ENCODE results near the gene CYP1B1. TPM values are rescaled to one million over a fixed set of nuclear protein-coding genes. Genes with fewer than 3 reads are reported as not detected.

CYP1B1 gene
- total RNA-seq, 1 donor from 2014 or later = 54.5 TPM

DNA sequence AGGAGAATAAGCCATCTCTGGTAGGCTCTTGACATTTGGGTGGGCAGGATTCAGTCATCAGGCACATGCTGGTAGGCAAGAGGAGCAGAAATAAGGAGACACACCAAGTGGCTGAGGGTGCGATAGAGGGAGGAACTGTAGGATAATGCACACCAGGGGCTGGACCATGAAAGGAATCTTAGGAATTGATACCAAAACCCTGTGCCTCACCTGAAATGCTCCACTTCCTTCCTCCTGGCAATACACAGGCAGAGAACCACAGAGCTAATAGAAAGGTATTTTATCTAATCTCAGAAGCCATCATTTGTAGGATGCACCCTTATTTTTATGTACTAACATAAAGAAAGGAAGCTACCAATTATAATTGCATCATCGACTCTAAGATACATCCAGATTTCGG is 4.4 kb upstream of the CYP1B1 start:
- TF ChIP-seq CTCF (IDR thresholded peaks at IDR 0.05; ENCODE audit: unreplicated experiment) = no peak
- no peak for DNase-seq (ENCODE audit: low spot score in 2 of 2, unreplicated experiment in 2 of 2)
- Mint-ChIP-seq H3K36me3 (no peaks in the 10 kb centered on the region), H3K9me3 (no peaks in the 10 kb centered on the region), H3K4me3 (no peak overlapping the region), H3K27ac (peak overlapping the region; percentile 62), H3K4me1 (peaks cover 51% of the 10 kb centered on the region), H3K27me3 (ENCODE audit: low read depth) (peaks cover 40% of the 10 kb centered on the region)

- no peaks in the 10 kb centered on the region for H3K36me3 Mint-ChIP-seq
- peaks cover 49% of the 10 kb centered on the region for H3K4me1 Mint-ChIP-seq
- no peak for DNase-seq (ENCODE audit: low spot score in 2 of 2, unreplicated experiment in 2 of 2)
- H3K27ac Mint-ChIP-seq = peak overlapping the region; percentile 50
- peaks cover 39% of the 10 kb centered on the region for H3K27me3 Mint-ChIP-seq (ENCODE audit: low read depth)
- no peaks in the 10 kb centered on the region for H3K9me3 Mint-ChIP-seq
- TF ChIP-seq CTCF (IDR thresholded peaks at IDR 0.05; ENCODE audit: unreplicated experiment) = no peak
- no peak overlapping the region for H3K4me3 Mint-ChIP-seq
Observed at GRCh38 chr2:38079116-38080052, 3.4 kb upstream of the CYP1B1 start.

- DNase-seq (ENCODE audit: low spot score in 2 of 2, unreplicated experiment in 2 of 2) = no peak
- no peak for TF ChIP-seq CTCF (IDR thresholded peaks at IDR 0.05; ENCODE audit: unreplicated experiment)
- H3K27ac Mint-ChIP-seq = peak overlapping the region; percentile 96
- H3K9me3 Mint-ChIP-seq = no peaks in the 10 kb centered on the region
- H3K27me3 Mint-ChIP-seq (ENCODE audit: low read depth) = peaks cover 45% of the 10 kb centered on the region
- H3K4me3 Mint-ChIP-seq = peak overlapping the region; percentile 61
- peaks cover 63% of the 10 kb centered on the region for H3K4me1 Mint-ChIP-seq
- no peaks in the 10 kb centered on the region for H3K36me3 Mint-ChIP-seq
Observed at GRCh38 chr2:38077431-38077769, 1.4 kb upstream of the CYP1B1 start.

DNA sequence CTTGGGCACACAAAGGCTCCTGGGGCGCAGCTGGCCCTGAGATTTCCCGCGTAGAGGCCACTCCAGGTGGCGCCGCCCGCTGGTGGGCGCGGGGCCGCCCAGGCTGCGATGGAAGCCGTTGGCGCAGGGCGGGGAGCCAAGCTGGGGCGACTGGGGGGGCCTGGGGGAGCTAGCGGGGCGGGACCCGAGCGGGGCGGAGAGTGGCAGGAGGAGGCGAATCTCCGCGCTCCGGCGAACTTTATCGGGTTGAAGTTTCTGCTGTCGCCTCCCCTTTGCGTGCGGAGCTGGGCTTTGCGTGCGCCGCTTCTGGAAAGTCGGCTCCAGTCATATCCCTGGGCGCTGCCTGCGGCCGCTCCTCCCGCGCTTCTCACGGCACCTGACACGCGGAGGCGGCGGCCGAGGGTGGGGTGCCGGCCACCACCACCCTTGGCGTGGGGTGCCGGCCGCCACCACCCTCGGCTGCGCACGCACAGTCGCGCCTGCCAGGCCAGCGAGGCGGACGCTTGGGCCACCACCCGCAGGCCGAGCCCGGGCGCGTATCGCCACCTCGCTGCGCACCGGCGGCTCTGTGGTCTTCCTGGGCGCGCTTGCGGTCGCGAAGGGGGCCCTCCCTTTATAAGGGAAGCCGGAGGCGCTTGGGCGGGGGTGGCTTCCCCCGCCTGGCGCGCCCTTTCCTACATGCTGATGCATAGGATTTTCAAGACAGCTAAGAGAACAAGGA is 919 bp upstream of the CYP1B1 start:
- TF ChIP-seq CTCF (IDR thresholded peaks at IDR 0.05; ENCODE audit: unreplicated experiment) = peak; percentile 42
- Mint-ChIP-seq H3K9me3 (no peaks in the 10 kb centered on the region), H3K27ac (peak overlapping the region; percentile 96), H3K4me1 (peaks cover 63% of the 10 kb centered on the region), H3K4me3 (peak overlapping the region; percentile 77), H3K27me3 (ENCODE audit: low read depth) (peaks cover 46% of the 10 kb centered on the region), H3K36me3 (no peaks in the 10 kb centered on the region)
- peak; percentile 73 to 80 for DNase-seq (ENCODE audit: low spot score in 2 of 2, unreplicated experiment in 2 of 2)

DNA sequence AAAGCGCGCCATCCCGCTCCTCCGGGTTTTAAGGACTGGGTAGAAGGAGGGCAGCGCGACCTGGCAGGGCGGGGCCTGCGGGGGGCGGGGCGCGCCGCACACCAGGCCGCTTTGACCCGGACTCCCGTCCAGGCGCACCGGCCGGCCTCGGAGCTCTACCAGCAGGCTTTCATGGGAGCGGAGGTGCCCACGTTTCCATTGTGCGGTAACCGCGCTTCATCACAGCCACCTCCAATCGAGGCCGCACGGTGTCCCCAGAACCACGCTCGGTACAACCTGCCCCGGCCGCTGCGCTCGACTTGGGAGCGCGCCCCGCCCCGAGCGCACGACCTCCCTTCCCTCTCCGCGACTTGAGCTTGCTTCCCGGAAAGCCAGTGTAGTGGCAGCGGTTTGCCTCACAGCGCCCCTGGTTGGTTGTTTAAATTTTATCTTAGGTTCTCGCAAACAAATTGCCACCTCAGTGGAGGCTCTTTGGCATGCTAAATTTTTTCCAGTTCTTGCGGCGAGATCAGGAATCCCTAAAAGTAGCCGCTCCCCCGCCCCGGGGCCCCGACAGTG is 280 bp upstream of the CYP1B1 start:
- no peaks in the 10 kb centered on the region for H3K36me3 Mint-ChIP-seq
- H3K27me3 Mint-ChIP-seq (ENCODE audit: low read depth) = peaks cover 46% of the 10 kb centered on the region
- peak overlapping the region; percentile 77 for H3K4me3 Mint-ChIP-seq
- H3K9me3 Mint-ChIP-seq = no peaks in the 10 kb centered on the region
- H3K27ac Mint-ChIP-seq = peak overlapping the region; percentile 95
- peak; percentile 59 for TF ChIP-seq CTCF (IDR thresholded peaks at IDR 0.05; ENCODE audit: unreplicated experiment)
- DNase-seq (ENCODE audit: low spot score in 2 of 2, unreplicated experiment in 2 of 2) = peak; percentile 56 to 68
- peaks cover 62% of the 10 kb centered on the region for H3K4me1 Mint-ChIP-seq
